DOHH2 (cell line): ENCODE measurements around the gene NDC1.

ENCODE experiments used
- H3F3A ChIP-seq: fragments of 200-600 bp; sonication (generic), shearing (Covaris generic); 2 replicates; pipeline ENCODE4 v1.6.0; 2016; ENCODE audit warnings: antibody characterized with exemption, mild to moderate bottlenecking; ENCODE audit not compliant: control insufficient read depth, insufficient read depth
- H3K27ac ChIP-seq: fragments of 200-600 bp; sonication (generic); 2 replicates; pipeline ENCODE4 v1.5.1; 2014; ENCODE audit warnings: low read depth, mild to moderate bottlenecking, low read length, moderate library complexity
- H3K27me3 ChIP-seq: fragments of 200-600 bp; sonication (generic); 2 replicates; pipeline ENCODE4 v1.6.1; 2014; ENCODE audit warnings: mild to moderate bottlenecking, low read length, mixed read lengths; ENCODE audit not compliant: control insufficient read depth
- H3K36me3 ChIP-seq: fragments of 200-600 bp; sonication (generic); 2 replicates; pipeline ENCODE4 v1.6.1; 2014; ENCODE audit warnings: mild to moderate bottlenecking, low read length, moderate library complexity, mixed read lengths; ENCODE audit not compliant: control insufficient read depth
- H3K4me1 ChIP-seq: fragments of 200-600 bp; sonication (generic); 2 replicates; pipeline ENCODE4 v1.6.1; 2014; ENCODE audit warnings: mild to moderate bottlenecking, low read length, mixed read lengths; ENCODE audit not compliant: control insufficient read depth
- H3K4me2 ChIP-seq: fragments of 200-600 bp; sonication (generic); 2 replicates; pipeline ENCODE4 v1.6.0; 2014; ENCODE audit warnings: mild to moderate bottlenecking, low read length, moderate library complexity
- H3K4me3 ChIP-seq: fragments of 200-600 bp; sonication (generic); 2 replicates; pipeline ENCODE4 v1.5.1; 2014; ENCODE audit warnings: mild to moderate bottlenecking, low read length, mixed read lengths
- H3K79me2 ChIP-seq: fragments of 200-600 bp; sonication (generic); 2 replicates; pipeline ENCODE4 v1.6.1; 2014; ENCODE audit warnings: mild to moderate bottlenecking, low read length, mixed read lengths; ENCODE audit not compliant: control insufficient read depth
- H3K9me2 ChIP-seq: fragments of 200-600 bp; sonication (generic); replicated peaks from 2 replicates; pipeline ENCODE4 v1.6.1; 2014; ENCODE audit warnings: mild to moderate bottlenecking, low read length, mixed read lengths; ENCODE audit not compliant: control insufficient read depth
- H3K9me3 ChIP-seq: fragments of 200-600 bp; sonication (generic); 2 replicates; pipeline ENCODE4 v1.6.1; 2014; ENCODE audit warnings: antibody characterized with exemption, low read length, mixed read lengths; ENCODE audit not compliant: control insufficient read depth, insufficient read depth
- H4K20me1 ChIP-seq: fragments of 200-600 bp; sonication (generic); 2 replicates; pipeline ENCODE4 v1.6.0; 2014; ENCODE audit warnings: low read depth, mild to moderate bottlenecking, antibody characterized with exemption, low read length, moderate library complexity; ENCODE audit not compliant: control insufficient read depth, insufficient read depth
- CTCF ChIP-seq: fragments of 200-600 bp; sonication (generic); IDR thresholded peaks from one replicate; pipeline ENCODE4 v1.5.1; 2014; ENCODE audit warnings: antibody characterized with exemption, mild to moderate bottlenecking, low read depth, low read length; ENCODE audit not compliant: poor library complexity, severe bottlenecking
- EZH2phosphoT487 ChIP-seq: fragments of 200-600 bp; sonication (generic); IDR thresholded peaks from 2 replicates; pipeline ENCODE4 v1.6.1; 2017; ENCODE audit warnings: borderline replicate concordance, mild to moderate bottlenecking, antibody characterized with exemption, low read length, moderate library complexity, mixed read lengths

Gene NDC1

DNA sequence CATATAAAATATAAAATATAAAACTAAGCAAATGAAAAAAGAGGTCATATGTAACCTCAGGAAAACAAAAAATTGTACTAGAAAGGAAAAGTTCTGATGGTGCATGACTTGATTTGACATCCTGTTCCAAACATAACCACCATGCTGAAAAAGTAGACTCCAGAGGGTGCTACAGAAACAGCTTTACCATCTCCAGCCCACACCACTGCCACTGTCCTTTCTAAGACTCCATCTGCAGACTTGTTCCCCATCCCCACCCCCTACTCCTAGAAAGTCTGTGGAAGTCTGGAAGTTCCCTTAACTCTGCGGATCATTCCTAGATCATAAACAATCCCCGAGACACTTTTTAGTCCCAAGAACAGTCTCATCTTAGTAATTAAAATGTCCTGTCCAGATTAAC is 119.7 kb downstream of the NDC1 start:
- H3K4me3 ChIP-seq: no peak overlapping the region
- TF ChIP-seq CTCF: no peak
- no peaks in the 10 kb centered on the region for H3K79me2 ChIP-seq
- no peaks in the 10 kb centered on the region for H3K36me3 ChIP-seq
- H3K27me3 ChIP-seq: peaks cover 16% of the 10 kb centered on the region; the same call in 1 of the 2 replicates
- no peaks in the 10 kb centered on the region for H3K9me3 ChIP-seq
- H3K9me2 ChIP-seq: no peaks in the 10 kb centered on the region
- H3K27ac ChIP-seq: no peak overlapping the region
- H3K4me1 ChIP-seq: no peaks in the 10 kb centered on the region
- H3F3A ChIP-seq: no peaks in the 10 kb centered on the region
- H4K20me1 ChIP-seq: no peaks in the 10 kb centered on the region
- no peak overlapping the region for H3K4me2 ChIP-seq

- no peak overlapping the region for H3K4me3 ChIP-seq
- no peaks in the 10 kb centered on the region for H3F3A ChIP-seq
- H3K4me1 ChIP-seq: no peaks in the 10 kb centered on the region
- TF ChIP-seq EZH2phosphoT487: no peak
- TF ChIP-seq CTCF: no peak
- no peaks in the 10 kb centered on the region for H3K79me2 ChIP-seq
- no peaks in the 10 kb centered on the region for H3K9me2 ChIP-seq
- no peak overlapping the region for H3K27ac ChIP-seq
- H3K36me3 ChIP-seq: no peaks in the 10 kb centered on the region
- peaks cover 16% of the 10 kb centered on the region; the same call in 1 of the 2 replicates for H3K27me3 ChIP-seq
- no peaks in the 10 kb centered on the region for H4K20me1 ChIP-seq
- no peak overlapping the region for H3K4me2 ChIP-seq
- no peaks in the 10 kb centered on the region for H3K9me3 ChIP-seq
Observed at GRCh38 chr1:53717025-53717804, 120.9 kb downstream of the NDC1 start.

DNA sequence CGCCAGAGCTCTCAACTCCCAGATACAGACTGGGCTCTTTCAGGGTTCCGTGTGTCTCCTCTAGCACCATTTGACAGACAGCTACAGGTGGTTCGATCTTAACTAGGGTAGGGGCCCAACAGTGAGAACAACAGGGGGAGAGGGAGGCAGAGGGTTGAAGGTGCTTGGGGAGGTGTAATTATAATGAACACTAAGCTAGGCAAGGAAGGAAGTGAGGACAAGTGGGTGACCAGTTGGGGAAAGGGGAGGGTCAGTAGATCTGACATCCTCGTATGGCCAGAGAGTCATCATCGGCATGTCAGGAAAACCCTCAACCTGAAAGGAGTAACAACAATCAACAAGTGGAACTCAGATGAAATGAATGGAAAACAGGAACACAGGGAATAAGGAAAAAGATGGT is 121.9 kb downstream of the NDC1 start:
- no peaks in the 10 kb centered on the region for H3K9me3 ChIP-seq
- TF ChIP-seq CTCF (no peak), EZH2phosphoT487 (no peak)
- H3K36me3 ChIP-seq: no peaks in the 10 kb centered on the region
- H3K79me2 ChIP-seq: no peaks in the 10 kb centered on the region
- H3F3A ChIP-seq: no peaks in the 10 kb centered on the region
- H4K20me1 ChIP-seq: no peaks in the 10 kb centered on the region
- H3K9me2 ChIP-seq: no peaks in the 10 kb centered on the region
- H3K4me2 ChIP-seq: no peak overlapping the region
- H3K4me3 ChIP-seq: no peak overlapping the region
- no peak overlapping the region for H3K27ac ChIP-seq
- H3K4me1 ChIP-seq: no peaks in the 10 kb centered on the region
- H3K27me3 ChIP-seq: peaks cover 14% of the 10 kb centered on the region; the same call in 1 of the 2 replicates
